ENCODE data around the gene LCTL.

LCTL gene

GRCh38 chr15:66565741-66566144 lies at the start of gene LCTL:
Gene LCTL, minus strand, starts transcription at chr15:66565998. Its CDS starts 633 bp downstream, at chr15:66565365.
- no peaks in the 10 kb centered on the region for H3K27me3 ChIP-seq (ENCODE audit: control insufficient read depth in 1 of 2, insufficient read depth in 2 of 2, low read length in 2 of 2)
- H3K27ac ChIP-seq (ENCODE audit: low read depth, low read length), result no peak within 1 kb of the TSS
- H3K9ac ChIP-seq (ENCODE audit: low read length), result no peak within 1 kb of the TSS

GRCh38 chr15:66614951-66615760 lies 49.4 kb upstream of the LCTL start:
- no peak overlapping the region for H3K9ac ChIP-seq (ENCODE audit: low read length)
- no peaks in the 10 kb centered on the region for H3K27me3 ChIP-seq (ENCODE audit: control insufficient read depth in 1 of 2, insufficient read depth in 2 of 2, low read length in 2 of 2)
- H3K36me3 ChIP-seq (ENCODE audit: insufficient read depth, low read length), result no peaks in the 10 kb centered on the region
- H3K27ac ChIP-seq (ENCODE audit: low read depth, low read length), result no peak overlapping the region
- H3K4me1 ChIP-seq (ENCODE audit: insufficient read depth, low read length), result peaks cover 18% of the 10 kb centered on the region
- H3K4me3 ChIP-seq (ENCODE audit: low read depth in 1 of 2, low read length in 2 of 2), result no peak overlapping the region
- H3K9me3 ChIP-seq (ENCODE audit: low read length), result no peaks in the 10 kb centered on the region

More at GRCh38 chr15:66565741-66566144, at the start of gene LCTL:
- H3K4me1 ChIP-seq (ENCODE audit: insufficient read depth, low read length), result no peaks in the 10 kb centered on the region
- no peak within 1 kb of the TSS for H3K4me3 ChIP-seq (ENCODE audit: low read depth in 1 of 2, low read length in 2 of 2)
- H3K9me3 ChIP-seq (ENCODE audit: low read length), result no peaks in the 10 kb centered on the region
- H3K36me3 ChIP-seq (ENCODE audit: insufficient read depth, low read length), result no peaks in the 10 kb centered on the region

- no peaks in the 10 kb centered on the region for H3K36me3 ChIP-seq (ENCODE audit: insufficient read depth, low read length)
- no peaks in the 10 kb centered on the region for H3K9me3 ChIP-seq (ENCODE audit: low read length)
- no peak overlapping the region for H3K4me3 ChIP-seq (ENCODE audit: low read depth in 1 of 2, low read length in 2 of 2)
- H3K4me1 ChIP-seq (ENCODE audit: insufficient read depth, low read length), result peaks cover 18% of the 10 kb centered on the region
- H3K9ac ChIP-seq (ENCODE audit: low read length), result no peak overlapping the region
- H3K27ac ChIP-seq (ENCODE audit: low read depth, low read length), result no peak overlapping the region
- no peaks in the 10 kb centered on the region for H3K27me3 ChIP-seq (ENCODE audit: control insufficient read depth in 1 of 2, insufficient read depth in 2 of 2, low read length in 2 of 2)
These were observed 48.7 kb upstream of the LCTL start for GRCh38 chr15:66614456-66614855.

DNA sequence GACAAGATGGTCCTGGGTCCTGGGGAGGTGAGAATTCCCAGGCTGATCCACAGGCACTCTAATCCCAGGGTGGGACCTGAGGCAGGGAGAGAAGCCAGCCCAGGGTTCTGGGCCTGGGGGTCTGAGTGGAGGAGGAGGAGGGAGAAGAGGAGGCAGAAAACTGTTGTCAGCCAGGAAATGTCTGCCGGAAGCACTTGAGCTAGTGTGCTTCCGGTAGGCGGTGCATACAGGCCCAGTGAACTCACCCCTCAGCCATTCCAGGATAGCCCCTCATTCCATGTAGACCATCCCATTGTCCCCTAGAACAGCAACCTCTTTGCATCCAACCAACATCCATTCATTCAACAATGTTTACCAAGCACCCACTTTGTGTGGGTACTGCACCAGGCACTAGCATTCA lies 47.9 kb upstream of the LCTL start:
- Histone ChIP-seq H3K36me3 (ENCODE audit: insufficient read depth, low read length) (no peaks in the 10 kb centered on the region), H3K27ac (ENCODE audit: low read depth, low read length) (no peak overlapping the region), H3K4me1 (ENCODE audit: insufficient read depth, low read length) (peaks cover 16% of the 10 kb centered on the region), H3K9ac (ENCODE audit: low read length) (no peak overlapping the region), H3K9me3 (ENCODE audit: low read length) (no peaks in the 10 kb centered on the region), H3K27me3 (ENCODE audit: control insufficient read depth in 1 of 2, insufficient read depth in 2 of 2, low read length in 2 of 2) (no peaks in the 10 kb centered on the region), H3K4me3 (ENCODE audit: low read depth in 1 of 2, low read length in 2 of 2) (no peak overlapping the region)

- Histone ChIP-seq H3K36me3 (ENCODE audit: insufficient read depth, low read length) (no peaks in the 10 kb centered on the region), H3K4me3 (ENCODE audit: low read depth in 1 of 2, low read length in 2 of 2) (no peak overlapping the region), H3K27ac (ENCODE audit: low read depth, low read length) (no peak overlapping the region), H3K9ac (ENCODE audit: low read length) (no peak overlapping the region), H3K4me1 (ENCODE audit: insufficient read depth, low read length) (no peaks in the 10 kb centered on the region), H3K9me3 (ENCODE audit: low read length) (no peaks in the 10 kb centered on the region), H3K27me3 (ENCODE audit: control insufficient read depth in 1 of 2, insufficient read depth in 2 of 2, low read length in 2 of 2) (no peaks in the 10 kb centered on the region)
These were observed 45.7 kb upstream of the LCTL start for GRCh38 chr15:66611257-66612053.

- H3K4me1 ChIP-seq (ENCODE audit: insufficient read depth, low read length), result no peaks in the 10 kb centered on the region
- H3K36me3 ChIP-seq (ENCODE audit: insufficient read depth, low read length), result no peaks in the 10 kb centered on the region
- no peak overlapping the region for H3K4me3 ChIP-seq (ENCODE audit: low read depth in 1 of 2, low read length in 2 of 2)
- H3K27me3 ChIP-seq (ENCODE audit: control insufficient read depth in 1 of 2, insufficient read depth in 2 of 2, low read length in 2 of 2), result no peaks in the 10 kb centered on the region
- no peaks in the 10 kb centered on the region for H3K9me3 ChIP-seq (ENCODE audit: low read length)
- no peak overlapping the region for H3K9ac ChIP-seq (ENCODE audit: low read length)
- no peak overlapping the region for H3K27ac ChIP-seq (ENCODE audit: low read depth, low read length)
These were observed 44.1 kb upstream of the LCTL start for GRCh38 chr15:66609876-66610275.

DNA sequence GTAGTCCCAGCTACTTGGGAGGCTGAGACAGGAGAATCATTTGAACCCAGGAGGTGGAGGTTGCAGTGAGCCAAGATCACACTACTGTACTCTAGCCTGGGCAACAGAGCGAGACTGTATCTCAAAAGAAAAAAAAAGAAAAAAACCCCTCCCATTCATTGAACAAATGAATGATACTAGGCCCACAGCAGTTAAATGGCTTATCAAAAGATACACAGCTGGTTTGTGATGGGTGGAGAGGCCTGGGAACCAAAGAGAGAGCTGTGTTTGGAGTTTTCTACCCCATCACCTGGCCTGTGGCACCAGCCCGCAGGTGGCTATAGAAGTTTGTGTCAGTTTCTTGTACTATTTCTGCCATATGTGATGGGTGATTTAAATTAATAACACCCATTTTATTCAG lies 43.1 kb upstream of the LCTL start:
- Histone ChIP-seq H3K9me3 (ENCODE audit: low read length) (no peaks in the 10 kb centered on the region), H3K27ac (ENCODE audit: low read depth, low read length) (no peak overlapping the region), H3K9ac (ENCODE audit: low read length) (no peak overlapping the region), H3K4me1 (ENCODE audit: insufficient read depth, low read length) (no peaks in the 10 kb centered on the region), H3K4me3 (ENCODE audit: low read depth in 1 of 2, low read length in 2 of 2) (no peak overlapping the region), H3K36me3 (ENCODE audit: insufficient read depth, low read length) (no peaks in the 10 kb centered on the region), H3K27me3 (ENCODE audit: control insufficient read depth in 1 of 2, insufficient read depth in 2 of 2, low read length in 2 of 2) (no peaks in the 10 kb centered on the region)

GRCh38 chr15:66608159-66608558 lies 42.4 kb upstream of the LCTL start:
- Histone ChIP-seq H3K4me1 (ENCODE audit: insufficient read depth, low read length) (no peaks in the 10 kb centered on the region), H3K9ac (ENCODE audit: low read length) (no peak overlapping the region), H3K36me3 (ENCODE audit: insufficient read depth, low read length) (no peaks in the 10 kb centered on the region), H3K27ac (ENCODE audit: low read depth, low read length) (no peak overlapping the region), H3K27me3 (ENCODE audit: control insufficient read depth in 1 of 2, insufficient read depth in 2 of 2, low read length in 2 of 2) (no peaks in the 10 kb centered on the region), H3K4me3 (ENCODE audit: low read depth in 1 of 2, low read length in 2 of 2) (no peak overlapping the region), H3K9me3 (ENCODE audit: low read length) (no peaks in the 10 kb centered on the region)

- Histone ChIP-seq H3K4me3 (ENCODE audit: low read depth in 1 of 2, low read length in 2 of 2) (no peak overlapping the region), H3K4me1 (ENCODE audit: insufficient read depth, low read length) (no peaks in the 10 kb centered on the region), H3K27me3 (ENCODE audit: control insufficient read depth in 1 of 2, insufficient read depth in 2 of 2, low read length in 2 of 2) (no peaks in the 10 kb centered on the region), H3K9ac (ENCODE audit: low read length) (no peak overlapping the region), H3K36me3 (ENCODE audit: insufficient read depth, low read length) (no peaks in the 10 kb centered on the region), H3K27ac (ENCODE audit: low read depth, low read length) (no peak overlapping the region), H3K9me3 (ENCODE audit: low read length) (no peaks in the 10 kb centered on the region)
These were observed 37.7 kb upstream of the LCTL start for GRCh38 chr15:66603301-66604179.

DNA sequence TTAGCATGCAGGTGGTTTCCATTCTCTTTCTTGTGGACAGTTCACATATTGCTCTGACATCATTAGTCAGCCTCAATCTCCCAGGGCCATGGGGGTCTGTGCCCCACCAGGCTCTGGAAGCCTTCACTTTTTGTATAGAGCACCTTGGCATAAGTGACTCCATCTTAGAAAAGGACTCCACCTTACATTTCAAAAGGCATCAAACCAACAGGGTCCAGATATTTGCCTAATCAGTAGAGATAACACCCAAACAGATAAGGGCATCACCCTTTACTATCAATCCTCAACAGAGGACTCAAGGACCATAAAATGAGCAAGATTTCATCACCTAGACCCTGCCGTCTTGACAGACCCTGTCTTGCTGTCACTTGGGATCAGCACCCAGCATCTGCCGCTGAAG lies 35.7 kb upstream of the LCTL start:
- no peak overlapping the region for H3K9ac ChIP-seq (ENCODE audit: low read length)
- no peaks in the 10 kb centered on the region for H3K36me3 ChIP-seq (ENCODE audit: insufficient read depth, low read length)
- no peak overlapping the region for H3K4me3 ChIP-seq (ENCODE audit: low read depth in 1 of 2, low read length in 2 of 2)
- no peaks in the 10 kb centered on the region for H3K9me3 ChIP-seq (ENCODE audit: low read length)
- no peaks in the 10 kb centered on the region for H3K27me3 ChIP-seq (ENCODE audit: control insufficient read depth in 1 of 2, insufficient read depth in 2 of 2, low read length in 2 of 2)
- no peak overlapping the region for H3K27ac ChIP-seq (ENCODE audit: low read depth, low read length)
- H3K4me1 ChIP-seq (ENCODE audit: insufficient read depth, low read length), result no peaks in the 10 kb centered on the region

GRCh38 chr15:66600240-66600627 lies 34.4 kb upstream of the LCTL start:
- no peaks in the 10 kb centered on the region for H3K27me3 ChIP-seq (ENCODE audit: control insufficient read depth in 1 of 2, insufficient read depth in 2 of 2, low read length in 2 of 2)
- no peak overlapping the region for H3K4me3 ChIP-seq (ENCODE audit: low read depth in 1 of 2, low read length in 2 of 2)
- H3K9me3 ChIP-seq (ENCODE audit: low read length), result no peaks in the 10 kb centered on the region
- no peak overlapping the region for H3K9ac ChIP-seq (ENCODE audit: low read length)
- H3K36me3 ChIP-seq (ENCODE audit: insufficient read depth, low read length), result no peaks in the 10 kb centered on the region
- no peaks in the 10 kb centered on the region for H3K4me1 ChIP-seq (ENCODE audit: insufficient read depth, low read length)
- H3K27ac ChIP-seq (ENCODE audit: low read depth, low read length), result no peak overlapping the region
